UCSD-AML1 (cell line): ENCODE results near the gene ABHD8.

Source experiments
- DNase-seq: peaks from one replicate; lab custom pipeline; 2025; ENCODE audit not compliant: unreplicated experiment; lab: John Stamatoyannopoulos, UW

The ABHD8 gene

GRCh38 chr19:17333611-17334413 lies 30.6 kb upstream of the ABHD8 start:
- DNase-seq: peak; percentile 74

- DNase-seq: peak; percentile 48
These were observed 29.7 kb upstream of the ABHD8 start for GRCh38 chr19:17332677-17333581.

GRCh38 chr19:17332360-17332676 lies 29.1 kb upstream of the ABHD8 start:
- no peak for DNase-seq

GRCh38 chr19:17331045-17331558 lies 27.9 kb upstream of the ABHD8 start:
- no peak for DNase-seq

- no peak for DNase-seq
These were observed 27.2 kb upstream of the ABHD8 start for GRCh38 chr19:17330262-17331044.

GRCh38 chr19:17329366-17330261 lies 26.4 kb upstream of the ABHD8 start:
- DNase-seq: no peak

- no peak for DNase-seq
These were observed 25.5 kb upstream of the ABHD8 start for GRCh38 chr19:17328517-17329365.

GRCh38 chr19:17327654-17328516 lies 24.7 kb upstream of the ABHD8 start:
- no peak for DNase-seq

- DNase-seq: no peak
These were observed 23.9 kb upstream of the ABHD8 start for GRCh38 chr19:17327068-17327653.

- no peak for DNase-seq
These were observed 23.4 kb upstream of the ABHD8 start for GRCh38 chr19:17326595-17326966.

GRCh38 chr19:17325881-17326594 lies 22.8 kb upstream of the ABHD8 start:
- no peak for DNase-seq

- no peak for DNase-seq
These were observed 21.9 kb upstream of the ABHD8 start for GRCh38 chr19:17325133-17325532.

- DNase-seq: no peak
These were observed 21.3 kb upstream of the ABHD8 start for GRCh38 chr19:17324357-17325114.

GRCh38 chr19:17323964-17324332 lies 20.7 kb upstream of the ABHD8 start:
- no peak for DNase-seq

- DNase-seq: no peak
These were observed 20.2 kb upstream of the ABHD8 start for GRCh38 chr19:17323300-17323963.

GRCh38 chr19:17322854-17323253 lies 19.6 kb upstream of the ABHD8 start:
- no peak for DNase-seq
